ENCODE measurements around the gene PPP2R1A.
A peak's percentile ranks its signal among the peaks of the same experiment; 100 is the strongest.

PPP2R1A gene

GRCh38 chr19:52217576-52217975, 27.7 kb downstream of the PPP2R1A start:
- Histone ChIP-seq H3K9me3 (ENCODE audit: control insufficient read depth, low read length) (peaks cover 8% of the 10 kb centered on the region), H3K4me1 (ENCODE audit: control insufficient read depth, insufficient read depth, low read depth, low read length) (no peaks in the 10 kb centered on the region), H3K4me2 (ENCODE audit: low read length, poor library complexity, severe bottlenecking) (no peak overlapping the region), H2BK15ac (ENCODE audit: low read depth, poor library complexity, severe bottlenecking) (no peak overlapping the region), H3K36me3 (ENCODE audit: control insufficient read depth in 1 of 2, insufficient read depth in 2 of 2, low read depth in 1 of 2, low read length in 2 of 2) (peaks cover 86 to 100% of the 10 kb centered on the region in 2 experiments), H3K9ac (ENCODE audit: low read length) (no peak overlapping the region), H3K79me1 (replicated peaks; ENCODE audit: low read length, poor library complexity, severe bottlenecking) (peaks cover 49% of the 10 kb centered on the region), H2AK5ac (ENCODE audit: low read length, severe bottlenecking) (no peak overlapping the region), H3K4ac (ENCODE audit: low read depth in 1 of 2, low read length in 2 of 2) (no peak overlapping the region), H3K4me3 (ENCODE audit: insufficient read depth in 1 of 2, low read depth in 1 of 2, low read length in 2 of 2) (no peak overlapping the region), H2AFZ (ENCODE audit: low read depth, low read length) (no peak overlapping the region), H2BK120ac (ENCODE audit: low read depth, low read length) (no peak overlapping the region), H3K23ac (ENCODE audit: low read length in 2 of 2) (no peak overlapping the region), H4K91ac (ENCODE audit: low read length) (no peak overlapping the region), H3K18ac (ENCODE audit: low read depth in 1 of 2, low read length in 2 of 2) (no peak overlapping the region), H4K8ac (ENCODE audit: low read length) (peak overlapping the region; percentile 27), H2BK12ac (ENCODE audit: low read length in 2 of 2) (no peak overlapping the region), H3K14ac (ENCODE audit: low read length in 2 of 2) (no peak overlapping the region), H2BK5ac (ENCODE audit: low read depth, low read length, poor library complexity, severe bottlenecking) (no peak overlapping the region), H3K27me3 (ENCODE audit: control insufficient read depth in 1 of 2, insufficient read depth in 1 of 2, low read length in 2 of 2) (no peaks in the 10 kb centered on the region), H3K27ac (ENCODE audit: low read length, poor library complexity, severe bottlenecking) (no peak overlapping the region)
- WGBS: 97% methylated on average over 5 of the region's 5 CpGs
- no peak for DNase-seq

DNA sequence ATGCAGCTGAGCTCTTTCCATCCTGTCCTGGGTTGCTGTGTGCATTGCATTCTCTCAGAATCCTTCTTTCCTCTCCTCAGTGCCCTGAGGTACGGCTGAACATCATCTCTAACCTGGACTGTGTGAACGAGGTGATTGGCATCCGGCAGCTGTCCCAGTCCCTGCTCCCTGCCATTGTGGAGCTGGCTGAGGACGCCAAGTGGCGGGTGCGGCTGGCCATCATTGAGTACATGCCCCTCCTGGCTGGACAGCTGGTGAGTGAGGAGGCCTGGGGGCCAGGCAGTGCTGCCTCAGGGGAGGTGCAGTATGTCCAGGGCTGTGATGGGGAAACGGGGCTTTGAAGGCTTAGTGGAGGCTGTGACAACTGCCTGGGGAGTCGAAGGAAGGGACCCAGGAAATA, 29.8 kb downstream of the PPP2R1A start:
- H3K9ac ChIP-seq (ENCODE audit: low read length): no peak overlapping the region
- H3K4me3 ChIP-seq (ENCODE audit: insufficient read depth in 1 of 2, low read depth in 1 of 2, low read length in 2 of 2): no peak overlapping the region
- no peaks in the 10 kb centered on the region for H3K4me1 ChIP-seq (ENCODE audit: control insufficient read depth, insufficient read depth, low read depth, low read length)
- H3K4ac ChIP-seq (ENCODE audit: low read depth in 1 of 2, low read length in 2 of 2): no peak overlapping the region
- H4K91ac ChIP-seq (ENCODE audit: low read length): no peak overlapping the region
- H3K27ac ChIP-seq (ENCODE audit: low read length, poor library complexity, severe bottlenecking): no peak overlapping the region
- H3K9me3 ChIP-seq (ENCODE audit: control insufficient read depth, low read length): peaks cover 8% of the 10 kb centered on the region
- 96% methylated on average over 8 of the region's 8 CpGs for WGBS
- no peak for DNase-seq
- peaks cover 77 to 100% of the 10 kb centered on the region in 2 experiments for H3K36me3 ChIP-seq (ENCODE audit: control insufficient read depth in 1 of 2, insufficient read depth in 2 of 2, low read depth in 1 of 2, low read length in 2 of 2)
- H3K14ac ChIP-seq (ENCODE audit: low read length in 2 of 2): no peak overlapping the region
- H3K79me1 ChIP-seq (replicated peaks; ENCODE audit: low read length, poor library complexity, severe bottlenecking): peaks cover 41% of the 10 kb centered on the region
- no peak overlapping the region for H4K8ac ChIP-seq (ENCODE audit: low read length)
- no peak overlapping the region for H2BK15ac ChIP-seq (ENCODE audit: low read depth, poor library complexity, severe bottlenecking)
- no peak overlapping the region for H2AK5ac ChIP-seq (ENCODE audit: low read length, severe bottlenecking)
- H3K23ac ChIP-seq (ENCODE audit: low read length in 2 of 2): no peak overlapping the region
- H3K27me3 ChIP-seq (ENCODE audit: control insufficient read depth in 1 of 2, insufficient read depth in 1 of 2, low read length in 2 of 2): no peaks in the 10 kb centered on the region
- no peak overlapping the region for H3K18ac ChIP-seq (ENCODE audit: low read depth in 1 of 2, low read length in 2 of 2)
- H2BK120ac ChIP-seq (ENCODE audit: low read depth, low read length): no peak overlapping the region
- no peak overlapping the region for H3K4me2 ChIP-seq (ENCODE audit: low read length, poor library complexity, severe bottlenecking)
- no peak overlapping the region for H2BK5ac ChIP-seq (ENCODE audit: low read depth, low read length, poor library complexity, severe bottlenecking)
- H2BK12ac ChIP-seq (ENCODE audit: low read length in 2 of 2): no peak overlapping the region
- no peak overlapping the region for H2AFZ ChIP-seq (ENCODE audit: low read depth, low read length)

GRCh38 chr19:52221031-52221430, 31.2 kb downstream of the PPP2R1A start:
- 96% methylated on average over 6 of the region's 6 CpGs for WGBS
- Histone ChIP-seq H3K23ac (ENCODE audit: low read length in 2 of 2) (no peak overlapping the region), H2AFZ (ENCODE audit: low read depth, low read length) (no peak overlapping the region), H4K91ac (ENCODE audit: low read length) (no peak overlapping the region), H3K9me3 (ENCODE audit: control insufficient read depth, low read length) (peaks cover 8% of the 10 kb centered on the region), H3K4ac (ENCODE audit: low read depth in 1 of 2, low read length in 2 of 2) (no peak overlapping the region), H3K27me3 (ENCODE audit: control insufficient read depth in 1 of 2, insufficient read depth in 1 of 2, low read length in 2 of 2) (no peaks in the 10 kb centered on the region), H2BK15ac (ENCODE audit: low read depth, poor library complexity, severe bottlenecking) (no peak overlapping the region), H3K79me1 (replicated peaks; ENCODE audit: low read length, poor library complexity, severe bottlenecking) (peaks cover 41% of the 10 kb centered on the region), H3K4me3 (ENCODE audit: insufficient read depth in 1 of 2, low read depth in 1 of 2, low read length in 2 of 2) (no peak overlapping the region), H3K18ac (ENCODE audit: low read depth in 1 of 2, low read length in 2 of 2) (no peak overlapping the region), H4K8ac (ENCODE audit: low read length) (no peak overlapping the region), H2BK5ac (ENCODE audit: low read depth, low read length, poor library complexity, severe bottlenecking) (no peak overlapping the region), H3K4me1 (ENCODE audit: control insufficient read depth, insufficient read depth, low read depth, low read length) (no peaks in the 10 kb centered on the region), H3K4me2 (ENCODE audit: low read length, poor library complexity, severe bottlenecking) (no peak overlapping the region), H3K27ac (ENCODE audit: low read length, poor library complexity, severe bottlenecking) (no peak overlapping the region), H2BK120ac (ENCODE audit: low read depth, low read length) (no peak overlapping the region), H2AK5ac (ENCODE audit: low read length, severe bottlenecking) (no peak overlapping the region), H3K14ac (ENCODE audit: low read length in 2 of 2) (no peak overlapping the region), H2BK12ac (ENCODE audit: low read length in 2 of 2) (no peak overlapping the region), H3K36me3 (ENCODE audit: control insufficient read depth in 1 of 2, insufficient read depth in 2 of 2, low read depth in 1 of 2, low read length in 2 of 2) (peaks cover 76 to 98% of the 10 kb centered on the region in 2 experiments), H3K9ac (ENCODE audit: low read length) (no peak overlapping the region)
- DNase-seq: no peak

GRCh38 chr19:52221831-52222375, 32.1 kb downstream of the PPP2R1A start:
- Histone ChIP-seq H3K9me3 (ENCODE audit: control insufficient read depth, low read length) (peaks cover 8% of the 10 kb centered on the region), H3K18ac (ENCODE audit: low read depth in 1 of 2, low read length in 2 of 2) (no peak overlapping the region), H3K23ac (ENCODE audit: low read length in 2 of 2) (no peak overlapping the region), H2BK120ac (ENCODE audit: low read depth, low read length) (no peak overlapping the region), H4K8ac (ENCODE audit: low read length) (no peak overlapping the region), H3K79me1 (replicated peaks; ENCODE audit: low read length, poor library complexity, severe bottlenecking) (peaks cover 39% of the 10 kb centered on the region), H3K27ac (ENCODE audit: low read length, poor library complexity, severe bottlenecking) (no peak overlapping the region), H3K9ac (ENCODE audit: low read length) (no peak overlapping the region), H3K36me3 (ENCODE audit: control insufficient read depth in 1 of 2, insufficient read depth in 2 of 2, low read depth in 1 of 2, low read length in 2 of 2) (peaks cover 76 to 98% of the 10 kb centered on the region in 2 experiments), H2BK15ac (ENCODE audit: low read depth, poor library complexity, severe bottlenecking) (no peak overlapping the region), H2AFZ (ENCODE audit: low read depth, low read length) (no peak overlapping the region), H3K14ac (ENCODE audit: low read length in 2 of 2) (no peak overlapping the region), H2BK5ac (ENCODE audit: low read depth, low read length, poor library complexity, severe bottlenecking) (no peak overlapping the region), H4K91ac (ENCODE audit: low read length) (no peak overlapping the region), H3K27me3 (ENCODE audit: control insufficient read depth in 1 of 2, insufficient read depth in 1 of 2, low read length in 2 of 2) (no peaks in the 10 kb centered on the region), H3K4ac (ENCODE audit: low read depth in 1 of 2, low read length in 2 of 2) (no peak overlapping the region), H2BK12ac (ENCODE audit: low read length in 2 of 2) (no peak overlapping the region), H3K4me1 (ENCODE audit: control insufficient read depth, insufficient read depth, low read depth, low read length) (no peaks in the 10 kb centered on the region), H3K4me2 (ENCODE audit: low read length, poor library complexity, severe bottlenecking) (no peak overlapping the region), H2AK5ac (ENCODE audit: low read length, severe bottlenecking) (no peak overlapping the region), H3K4me3 (ENCODE audit: insufficient read depth in 1 of 2, low read depth in 1 of 2, low read length in 2 of 2) (no peak overlapping the region)
- 89% methylated on average over 6 of the region's 7 CpGs for WGBS
- no peak for DNase-seq
